HG02981 (cell line): ENCODE measurements around the gene KRTAP10-7.
"Not testable (repeated sequence)": the region's sequence is repeated elsewhere in the genome, so short reads cannot be mapped to it uniquely, and the experiment has no call there.

Source experiments
- ATAC-seq: cut with Tn5 transposase; IDR thresholded peaks from one replicate; pipeline ENCODE4 v1.9.1; 2021; ENCODE audit warnings: mild to moderate bottlenecking, moderate library complexity; ENCODE audit not compliant: unreplicated experiment

Gene KRTAP10-7

GRCh38 chr21:44600118-44600978 is at the start of gene KRTAP10-7:
KRTAP10-7 (plus strand) TSS chr21:44600597; CDS start chr21:44600622, 25 bp downstream.
- not testable (repeated sequence) for ATAC-seq

GRCh38 chr21:44550807-44551206 is 49.6 kb upstream of the KRTAP10-7 start:
- no peak for ATAC-seq

GRCh38 chr21:44551340-44551961 is 48.9 kb upstream of the KRTAP10-7 start, which contains the start of gene KRTAP10-2:
KRTAP10-2 (minus strand) TSS chr21:44551505; CDS start chr21:44551458, 47 bp downstream.
- ATAC-seq = no peak

- ATAC-seq = no peak
Observed at GRCh38 chr21:44552136-44552535, 48.3 kb upstream of the KRTAP10-7 start.

- no peak for ATAC-seq
Observed at GRCh38 chr21:44552681-44553080, 47.7 kb upstream of the KRTAP10-7 start.

- no peak for ATAC-seq
Observed at GRCh38 chr21:44555200-44555875, 45.1 kb upstream of the KRTAP10-7 start.

GRCh38 chr21:44556879-44557278 is 43.5 kb upstream of the KRTAP10-7 start:
- no peak for ATAC-seq

GRCh38 chr21:44557491-44558328 is 42.7 kb upstream of the KRTAP10-7 start:
- ATAC-seq = no peak

GRCh38 chr21:44558329-44558675 is 42.1 kb upstream of the KRTAP10-7 start:
- not testable (repeated sequence) for ATAC-seq

GRCh38 chr21:44558695-44559094 is 41.7 kb upstream of the KRTAP10-7 start, which contains the start of gene KRTAP10-3:
KRTAP10-3 (minus strand) TSS chr21:44558795; CDS start chr21:44558715, 80 bp downstream.
- ATAC-seq = no peak

- ATAC-seq = no peak
Observed at GRCh38 chr21:44564099-44564498, 36.3 kb upstream of the KRTAP10-7 start.

GRCh38 chr21:44564886-44565598 is 35.4 kb upstream of the KRTAP10-7 start:
- no peak for ATAC-seq

GRCh38 chr21:44566403-44566802 is 34.0 kb upstream of the KRTAP10-7 start:
- no peak for ATAC-seq

- ATAC-seq = no peak
Observed at GRCh38 chr21:44567481-44568171, 32.8 kb upstream of the KRTAP10-7 start.

- no peak for ATAC-seq
Observed at GRCh38 chr21:44568261-44568660, 32.1 kb upstream of the KRTAP10-7 start.

GRCh38 chr21:44568667-44569556 is 31.5 kb upstream of the KRTAP10-7 start:
- no peak for ATAC-seq

GRCh38 chr21:44569861-44570517 is 30.4 kb upstream of the KRTAP10-7 start:
- ATAC-seq = no peak

GRCh38 chr21:44571296-44571695 is 29.1 kb upstream of the KRTAP10-7 start:
- no peak for ATAC-seq
